Measurements from ENCODE around the gene SLC6A20.

Gene SLC6A20

GRCh38 chr3:45795882-45796765 is at the start of gene SLC6A20:
Gene SLC6A20, minus strand, starts transcription at chr3:45796536. Its CDS starts 117 bp downstream, at chr3:45796419.
- H3K27ac ChIP-seq = no peak within 1 kb of the TSS
- TF ChIP-seq, protein P1, sequence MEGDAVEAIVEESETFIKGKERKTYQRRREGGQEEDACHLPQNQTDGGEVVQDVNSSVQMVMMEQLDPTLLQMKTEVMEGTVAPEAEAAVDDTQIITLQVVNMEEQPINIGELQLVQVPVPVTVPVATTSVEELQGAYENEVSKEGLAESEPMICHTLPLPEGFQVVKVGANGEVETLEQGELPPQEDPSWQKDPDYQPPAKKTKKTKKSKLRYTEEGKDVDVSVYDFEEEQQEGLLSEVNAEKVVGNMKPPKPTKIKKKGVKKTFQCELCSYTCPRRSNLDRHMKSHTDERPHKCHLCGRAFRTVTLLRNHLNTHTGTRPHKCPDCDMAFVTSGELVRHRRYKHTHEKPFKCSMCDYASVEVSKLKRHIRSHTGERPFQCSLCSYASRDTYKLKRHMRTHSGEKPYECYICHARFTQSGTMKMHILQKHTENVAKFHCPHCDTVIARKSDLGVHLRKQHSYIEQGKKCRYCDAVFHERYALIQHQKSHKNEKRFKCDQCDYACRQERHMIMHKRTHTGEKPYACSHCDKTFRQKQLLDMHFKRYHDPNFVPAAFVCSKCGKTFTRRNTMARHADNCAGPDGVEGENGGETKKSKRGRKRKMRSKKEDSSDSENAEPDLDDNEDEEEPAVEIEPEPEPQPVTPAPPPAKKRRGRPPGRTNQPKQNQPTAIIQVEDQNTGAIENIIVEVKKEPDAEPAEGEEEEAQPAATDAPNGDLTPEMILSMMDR (conservative IDR thresholded peaks at IDR 0.05) = no peak
- no peak for TF ChIP-seq ZFX (IDR thresholded peaks at IDR 0.05)

GRCh38 chr3:45844616-45845015 is 48.3 kb upstream of the SLC6A20 start:
- no peak overlapping the region for H3K27ac ChIP-seq
- no peak for TF ChIP-seq ZFX (IDR thresholded peaks at IDR 0.05)
- TF ChIP-seq, protein P1 (conservative IDR thresholded peaks at IDR 0.05) = no peak

GRCh38 chr3:45842851-45843625 is 46.7 kb upstream of the SLC6A20 start:
- TF ChIP-seq, protein P1 (conservative IDR thresholded peaks at IDR 0.05) = no peak
- TF ChIP-seq ZFX (IDR thresholded peaks at IDR 0.05) = no peak
- H3K27ac ChIP-seq = no peak overlapping the region

DNA sequence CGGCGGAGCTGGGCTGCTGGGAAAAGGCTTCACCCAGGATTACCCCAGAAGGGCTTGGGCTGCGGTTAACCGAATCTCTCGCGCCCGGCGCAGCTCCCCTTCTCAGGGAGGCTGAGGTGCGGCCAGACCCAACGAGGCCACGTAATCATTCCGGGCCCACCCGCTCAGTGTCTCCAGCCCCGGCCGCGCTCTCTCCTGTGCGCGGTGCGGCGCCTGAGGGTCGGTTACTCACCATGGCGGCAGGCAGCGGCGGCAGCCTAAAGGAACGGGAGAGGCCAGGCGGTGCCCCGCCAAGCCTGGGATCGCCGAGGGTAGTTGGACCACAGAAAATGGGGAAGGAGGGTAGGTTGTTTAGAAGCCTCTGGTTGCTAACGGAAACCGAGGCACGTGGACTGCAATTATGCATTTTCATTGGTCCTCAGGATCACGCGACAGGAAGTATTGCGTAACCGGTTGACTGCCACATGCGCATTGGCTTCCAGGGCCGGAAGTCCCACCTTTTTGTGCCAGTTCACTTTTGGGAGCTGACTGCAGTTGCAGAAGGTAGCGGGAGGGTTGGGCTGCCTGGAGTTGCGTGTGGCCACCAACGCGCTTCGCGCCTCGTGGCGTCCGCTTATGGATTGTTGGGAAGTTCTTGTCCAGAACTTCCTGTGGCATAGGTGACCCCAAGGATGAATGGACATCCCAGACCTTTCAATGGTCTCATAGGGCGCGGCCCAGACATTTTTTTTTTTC is 45.6 kb upstream of the SLC6A20 start, which contains the start of gene LZTFL1:
Gene LZTFL1 (minus strand): TSS at position 363 of the 735 bp plus-strand sequence. CDS start 128 bp downstream, at position 235.
- H3K27ac ChIP-seq = peak within 1 kb of the TSS; percentile 36
- TF ChIP-seq, protein P1 (conservative IDR thresholded peaks at IDR 0.05) = no peak
- TF ChIP-seq ZFX (IDR thresholded peaks at IDR 0.05) = 0 out of 2 replicates have a peak, but pooled peaks have one; percentile 29

DNA sequence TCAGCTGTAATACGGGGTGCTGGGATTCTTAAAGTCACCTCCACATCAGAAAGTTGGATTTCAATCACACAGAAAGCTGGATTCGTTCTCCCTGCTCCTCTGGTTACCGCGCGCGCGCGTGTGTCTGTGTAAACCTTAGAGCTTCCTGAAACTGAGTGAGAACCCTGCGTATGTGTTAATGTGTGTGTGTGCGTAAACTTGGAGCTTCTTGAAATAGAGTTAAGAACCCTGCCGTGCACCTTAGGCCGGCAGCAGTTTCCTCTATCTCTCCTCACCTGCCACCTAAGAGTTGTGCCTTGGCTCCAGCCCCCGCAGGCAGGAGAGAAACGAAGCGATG is 45.1 kb upstream of the SLC6A20 start:
- TF ChIP-seq, protein P1 (conservative IDR thresholded peaks at IDR 0.05) = no peak
- TF ChIP-seq ZFX (IDR thresholded peaks at IDR 0.05) = no peak

DNA sequence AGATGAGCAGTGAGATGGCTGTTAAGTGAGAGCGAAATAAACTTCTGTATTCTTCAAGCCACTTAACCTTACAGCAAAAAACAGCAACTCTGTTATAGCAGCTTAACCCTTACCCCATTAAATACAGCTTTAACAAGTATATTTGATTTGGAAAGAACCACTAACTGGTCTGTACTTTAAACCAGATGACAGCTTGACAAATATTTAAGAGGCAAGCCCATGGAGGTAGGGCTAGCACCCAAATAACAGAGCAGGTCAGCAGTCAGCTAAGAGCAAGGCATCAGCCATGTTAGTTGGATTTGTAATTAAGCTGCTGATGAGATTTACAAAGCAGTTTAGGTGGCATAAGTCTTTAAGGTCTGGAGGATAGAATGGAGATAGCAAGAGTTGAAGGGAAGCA is 42.1 kb upstream of the SLC6A20 start:
- TF ChIP-seq, protein P1 (conservative IDR thresholded peaks at IDR 0.05) = no peak
- H3K27ac ChIP-seq = no peak overlapping the region

More for the DNA sequence above, 45.1 kb upstream of the SLC6A20 start:
- peak overlapping the region; percentile 36; the same call in 1 of the 2 replicates for H3K27ac ChIP-seq
